ENCODE measurements around the gene ANAPC7.

The ANAPC7 gene

DNA sequence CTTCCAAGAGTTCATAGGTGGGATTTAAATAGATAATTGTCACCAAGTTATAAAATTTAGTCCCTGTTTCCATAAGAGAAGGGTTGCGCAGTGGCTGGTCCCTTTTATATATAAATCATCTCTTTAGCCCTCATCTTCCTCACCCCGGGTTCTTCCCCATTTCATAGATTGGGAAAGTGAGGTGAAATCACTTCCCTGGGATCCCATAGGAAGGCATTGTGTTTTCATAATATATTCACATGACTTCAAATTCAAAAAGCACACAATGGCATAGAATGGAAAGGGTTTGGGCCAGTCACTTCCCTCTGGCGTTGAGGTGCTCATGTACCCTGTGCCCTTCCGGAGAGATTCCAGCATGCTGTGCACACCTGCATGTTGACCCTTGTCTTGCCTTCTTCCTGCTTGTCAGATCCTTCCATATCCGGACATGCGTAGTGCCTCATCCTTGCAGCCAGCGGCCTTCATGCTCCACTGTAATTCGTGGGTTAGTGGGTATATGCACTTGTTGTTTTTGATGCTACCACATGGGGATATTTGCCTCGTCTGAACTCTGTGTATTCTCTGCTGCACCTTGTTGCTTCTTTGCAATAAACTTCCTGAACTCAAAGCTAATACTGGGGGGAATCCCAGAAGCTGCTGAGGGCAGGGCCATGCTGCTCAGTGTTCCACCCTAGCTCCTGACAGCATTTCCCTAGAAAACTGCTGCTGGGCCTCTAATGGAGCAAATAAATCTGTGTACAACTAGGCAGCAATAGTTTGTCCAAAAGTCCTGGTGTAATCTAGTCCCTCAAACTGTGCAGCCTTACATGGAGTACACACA lies 59.6 kb downstream of the ANAPC7 start:
- Histone ChIP-seq H2BK120ac (ENCODE audit: insufficient read depth, low read length, poor library complexity) (no peak overlapping the region), H2AFZ (ENCODE audit: insufficient read depth, low read length, poor library complexity) (no peak overlapping the region), H4K8ac (ENCODE audit: low read depth, low read length) (no peak overlapping the region), H2AK5ac (ENCODE audit: low read length) (no peak overlapping the region), H3K36me3 (ENCODE audit: control insufficient read depth in 1 of 2, insufficient read depth in 2 of 2, low read length in 2 of 2) (peaks cover 58 to 77% of the 10 kb centered on the region in 2 experiments), H3K9me3 (ENCODE audit: insufficient read depth, low read depth, low read length) (no peaks in the 10 kb centered on the region), H3K4me1 (ENCODE audit: control insufficient read depth in 1 of 2, insufficient read depth in 2 of 2, low read length in 2 of 2) (peaks cover 0 to 3% of the 10 kb centered on the region in 2 experiments), H3K23ac (ENCODE audit: low read length) (no peak overlapping the region), H2BK5ac (ENCODE audit: low read depth, low read length, poor library complexity) (no peak overlapping the region), H3K4ac (ENCODE audit: low read depth, low read length) (no peak overlapping the region), H3K27me3 (ENCODE audit: insufficient read depth, low read length) (no peaks in the 10 kb centered on the region), H3K79me2 (ENCODE audit: control insufficient read depth, insufficient read depth, low read length, poor library complexity) (no peaks in the 10 kb centered on the region), H3K9ac (ENCODE audit: low read length) (no peak overlapping the region), H3K4me3 (ENCODE audit: low read depth, low read length) (no peak overlapping the region), H2BK12ac (ENCODE audit: low read length) (no peak overlapping the region), H4K12ac (ENCODE audit: low read depth, low read length) (no peak overlapping the region), H4K91ac (ENCODE audit: low read depth, low read length) (no peak overlapping the region), H3K27ac (ENCODE audit: low read depth, low read length) (no peak overlapping the region), H3K14ac (ENCODE audit: low read length) (no peak overlapping the region), H3K18ac (ENCODE audit: low read length) (no peak overlapping the region), H3K4me2 (ENCODE audit: low read length) (no peak overlapping the region), H3K79me1 (ENCODE audit: low read length) (no peaks in the 10 kb centered on the region)
- no CpG with 5 or more reads among the region's 9 CpGs for WGBS (ENCODE audit: extremely low coverage, insufficient coverage, insufficient read length)
- no peak for DNase-seq

DNA sequence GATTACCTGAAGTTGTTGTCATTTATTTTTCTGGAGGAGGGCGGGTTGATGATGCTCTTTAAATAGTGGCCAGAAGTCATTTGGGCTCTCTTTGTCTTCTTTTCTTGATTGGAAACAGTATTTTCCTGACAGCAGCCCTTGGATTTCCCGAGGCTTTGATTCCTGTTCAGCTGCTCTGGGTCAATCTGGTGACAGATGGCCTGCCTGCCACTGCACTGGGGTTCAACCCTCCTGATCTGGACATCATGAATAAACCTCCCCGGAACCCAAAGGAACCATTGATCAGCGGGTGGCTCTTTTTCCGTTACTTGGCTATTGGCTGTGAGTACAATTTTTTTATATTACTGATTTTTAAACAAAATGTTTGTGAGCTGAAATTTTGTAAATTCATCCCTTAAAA lies 60.4 kb downstream of the ANAPC7 start:
- H4K91ac ChIP-seq (ENCODE audit: low read depth, low read length) = no peak overlapping the region
- H3K9ac ChIP-seq (ENCODE audit: low read length) = no peak overlapping the region
- H3K23ac ChIP-seq (ENCODE audit: low read length) = no peak overlapping the region
- no peak overlapping the region for H3K14ac ChIP-seq (ENCODE audit: low read length)
- H3K79me2 ChIP-seq (ENCODE audit: control insufficient read depth, insufficient read depth, low read length, poor library complexity) = no peaks in the 10 kb centered on the region
- no peak overlapping the region for H2BK120ac ChIP-seq (ENCODE audit: insufficient read depth, low read length, poor library complexity)
- no peaks in the 10 kb centered on the region for H3K79me1 ChIP-seq (ENCODE audit: low read length)
- no peak overlapping the region for H3K27ac ChIP-seq (ENCODE audit: low read depth, low read length)
- H3K4me2 ChIP-seq (ENCODE audit: low read length) = no peak overlapping the region
- no peak overlapping the region for H3K18ac ChIP-seq (ENCODE audit: low read length)
- WGBS (ENCODE audit: extremely low coverage, insufficient coverage, insufficient read length) = no CpG with 5 or more reads among the region's 5 CpGs
- H4K8ac ChIP-seq (ENCODE audit: low read depth, low read length) = no peak overlapping the region
- no peaks in the 10 kb centered on the region for H3K27me3 ChIP-seq (ENCODE audit: insufficient read depth, low read length)
- H3K4ac ChIP-seq (ENCODE audit: low read depth, low read length) = no peak overlapping the region
- peaks cover 0 to 3% of the 10 kb centered on the region in 2 experiments for H3K4me1 ChIP-seq (ENCODE audit: control insufficient read depth in 1 of 2, insufficient read depth in 2 of 2, low read length in 2 of 2)
- no peak overlapping the region for H2BK5ac ChIP-seq (ENCODE audit: low read depth, low read length, poor library complexity)
- H2AK5ac ChIP-seq (ENCODE audit: low read length) = no peak overlapping the region
- H4K12ac ChIP-seq (ENCODE audit: low read depth, low read length) = no peak overlapping the region
- H2BK12ac ChIP-seq (ENCODE audit: low read length) = no peak overlapping the region
- H2AFZ ChIP-seq (ENCODE audit: insufficient read depth, low read length, poor library complexity) = no peak overlapping the region
- DNase-seq = no peak
- H3K9me3 ChIP-seq (ENCODE audit: insufficient read depth, low read depth, low read length) = no peaks in the 10 kb centered on the region
- H3K4me3 ChIP-seq (ENCODE audit: low read depth, low read length) = no peak overlapping the region
- peaks cover 56 to 77% of the 10 kb centered on the region in 2 experiments for H3K36me3 ChIP-seq (ENCODE audit: control insufficient read depth in 1 of 2, insufficient read depth in 2 of 2, low read length in 2 of 2)

DNA sequence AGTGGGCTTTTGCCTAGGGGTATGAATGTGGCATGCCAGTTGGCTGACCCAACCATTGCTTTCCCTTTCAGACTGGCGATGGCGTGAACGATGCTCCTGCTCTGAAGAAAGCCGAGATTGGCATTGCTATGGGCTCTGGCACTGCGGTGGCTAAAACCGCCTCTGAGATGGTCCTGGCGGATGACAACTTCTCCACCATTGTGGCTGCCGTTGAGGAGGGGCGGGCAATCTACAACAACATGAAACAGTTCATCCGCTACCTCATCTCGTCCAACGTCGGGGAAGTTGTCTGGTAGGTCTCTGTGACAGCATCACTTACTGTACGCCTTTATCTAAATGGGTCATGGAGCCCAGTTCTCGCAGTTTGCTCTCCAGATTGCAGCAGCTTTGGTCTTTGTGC lies 61.4 kb downstream of the ANAPC7 start:
- H3K4me1 ChIP-seq (ENCODE audit: control insufficient read depth in 1 of 2, insufficient read depth in 2 of 2, low read length in 2 of 2) = peaks cover 0 to 3% of the 10 kb centered on the region in 2 experiments
- no peaks in the 10 kb centered on the region for H3K79me2 ChIP-seq (ENCODE audit: control insufficient read depth, insufficient read depth, low read length, poor library complexity)
- H3K27ac ChIP-seq (ENCODE audit: low read depth, low read length) = no peak overlapping the region
- H3K36me3 ChIP-seq (ENCODE audit: control insufficient read depth in 1 of 2, insufficient read depth in 2 of 2, low read length in 2 of 2) = peaks cover 57 to 74% of the 10 kb centered on the region in 2 experiments
- H2BK5ac ChIP-seq (ENCODE audit: low read depth, low read length, poor library complexity) = no peak overlapping the region
- no peak overlapping the region for H2AK5ac ChIP-seq (ENCODE audit: low read length)
- H3K23ac ChIP-seq (ENCODE audit: low read length) = no peak overlapping the region
- H4K91ac ChIP-seq (ENCODE audit: low read depth, low read length) = no peak overlapping the region
- H3K9me3 ChIP-seq (ENCODE audit: insufficient read depth, low read depth, low read length) = no peaks in the 10 kb centered on the region
- no CpG with 5 or more reads among the region's 15 CpGs for WGBS (ENCODE audit: extremely low coverage, insufficient coverage, insufficient read length)
- no peak overlapping the region for H3K4ac ChIP-seq (ENCODE audit: low read depth, low read length)
- no peak overlapping the region for H2BK12ac ChIP-seq (ENCODE audit: low read length)
- no peak overlapping the region for H2BK120ac ChIP-seq (ENCODE audit: insufficient read depth, low read length, poor library complexity)
- H4K12ac ChIP-seq (ENCODE audit: low read depth, low read length) = no peak overlapping the region
- no peak overlapping the region for H3K18ac ChIP-seq (ENCODE audit: low read length)
- H3K14ac ChIP-seq (ENCODE audit: low read length) = no peak overlapping the region
- no peak overlapping the region for H3K4me2 ChIP-seq (ENCODE audit: low read length)
- H3K9ac ChIP-seq (ENCODE audit: low read length) = no peak overlapping the region
- DNase-seq = no peak
- no peak overlapping the region for H4K8ac ChIP-seq (ENCODE audit: low read depth, low read length)
- H3K27me3 ChIP-seq (ENCODE audit: insufficient read depth, low read length) = no peaks in the 10 kb centered on the region
- no peak overlapping the region for H2AFZ ChIP-seq (ENCODE audit: insufficient read depth, low read length, poor library complexity)
- no peaks in the 10 kb centered on the region for H3K79me1 ChIP-seq (ENCODE audit: low read length)
- H3K4me3 ChIP-seq (ENCODE audit: low read depth, low read length) = no peak overlapping the region

DNA sequence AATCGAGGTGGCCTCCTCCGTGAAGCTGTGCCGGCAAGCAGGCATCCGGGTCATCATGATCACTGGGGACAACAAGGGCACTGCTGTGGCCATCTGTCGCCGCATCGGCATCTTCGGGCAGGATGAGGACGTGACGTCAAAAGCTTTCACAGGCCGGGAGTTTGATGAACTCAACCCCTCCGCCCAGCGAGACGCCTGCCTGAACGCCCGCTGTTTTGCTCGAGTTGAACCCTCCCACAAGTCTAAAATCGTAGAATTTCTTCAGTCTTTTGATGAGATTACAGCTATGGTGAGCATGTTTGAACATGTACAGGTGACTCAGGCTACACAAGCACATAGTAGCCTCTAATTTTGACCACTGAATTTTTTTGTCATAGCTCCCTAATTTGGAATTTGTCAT lies 62.8 kb downstream of the ANAPC7 start:
- Histone ChIP-seq H2BK120ac (ENCODE audit: insufficient read depth, low read length, poor library complexity) (no peak overlapping the region), H3K14ac (ENCODE audit: low read length) (no peak overlapping the region), H3K36me3 (ENCODE audit: control insufficient read depth in 1 of 2, insufficient read depth in 2 of 2, low read length in 2 of 2) (peaks cover 59 to 82% of the 10 kb centered on the region in 2 experiments), H3K23ac (ENCODE audit: low read length) (no peak overlapping the region), H3K27ac (ENCODE audit: low read depth, low read length) (no peak overlapping the region), H2AK5ac (ENCODE audit: low read length) (no peak overlapping the region), H2BK5ac (ENCODE audit: low read depth, low read length, poor library complexity) (peak overlapping the region; percentile 24), H3K9me3 (ENCODE audit: insufficient read depth, low read depth, low read length) (no peaks in the 10 kb centered on the region), H4K12ac (ENCODE audit: low read depth, low read length) (peak overlapping the region; percentile 43), H3K18ac (ENCODE audit: low read length) (peak overlapping the region; percentile 38), H3K79me1 (ENCODE audit: low read length) (no peaks in the 10 kb centered on the region), H3K4me2 (ENCODE audit: low read length) (no peak overlapping the region), H3K4me3 (ENCODE audit: low read depth, low read length) (no peak overlapping the region), H3K27me3 (ENCODE audit: insufficient read depth, low read length) (no peaks in the 10 kb centered on the region), H3K9ac (ENCODE audit: low read length) (no peak overlapping the region), H3K4ac (ENCODE audit: low read depth, low read length) (no peak overlapping the region), H2BK12ac (ENCODE audit: low read length) (no peak overlapping the region), H4K91ac (ENCODE audit: low read depth, low read length) (no peak overlapping the region), H3K4me1 (ENCODE audit: control insufficient read depth in 1 of 2, insufficient read depth in 2 of 2, low read length in 2 of 2) (peaks cover 0 to 3% of the 10 kb centered on the region in 2 experiments), H3K79me2 (ENCODE audit: control insufficient read depth, insufficient read depth, low read length, poor library complexity) (no peaks in the 10 kb centered on the region), H2AFZ (ENCODE audit: insufficient read depth, low read length, poor library complexity) (no peak overlapping the region), H4K8ac (ENCODE audit: low read depth, low read length) (peak overlapping the region; percentile 35)
- DNase-seq = peak in 1 of 2 donors; percentile 37
- WGBS (ENCODE audit: extremely low coverage, insufficient coverage, insufficient read length) = no CpG with 5 or more reads among the region's 18 CpGs
